Stomach (tissue), 4 donors: ENCODE measurements around the gene SIX1.

Experiments used
- CTCF ChIP-seq, 7 experiments: fragments of 450-650 bp in 4 of 7; fragments of 200-600 bp in 3 of 7; sonication (generic) in 3 of 7; IDR thresholded peaks; one replicate each; pipeline ENCODE4 v1.5.1; 2016 to 2019; ENCODE audit warnings: antibody characterized with exemption in 7 of 7, control low read depth in 2 of 7, mild to moderate bottlenecking in 1 of 7
- EP300 ChIP-seq: sonication (generic); formaldehyde crosslinking; IDR thresholded peaks from one replicate; pipeline ENCODE4 v1.6.1; 2017; ENCODE audit warnings: antibody characterized with exemption

GRCh38 chr14:60596139-60596538 lies 53.1 kb downstream of the SIX1 start:
- TF ChIP-seq CTCF (IDR thresholded peaks at IDR 0.05) (no peak), EP300 (no peak)
